ENCODE data around the gene CCDC167. TPM values are rescaled to one million over a fixed set of nuclear protein-coding genes. Genes with fewer than 3 reads are reported as not detected.
A peak's percentile ranks its signal among the peaks of the same experiment; 100 is the strongest.

Gene CCDC167
- total and polyA plus RNA-seq, 10 of the 15 experiments (the other 5 are each of a cell fraction or from before 2014, with no cell fraction given), result 74.9 to 380 (median 137) TPM

GRCh38 chr6:37525460-37526357 lies 26.0 kb upstream of the CCDC167 start:
- DNase-seq (ENCODE audit: low read depth, low spot score), result no peak
- ChIA-PET CTCF (interaction anchor here (0.7 to 6.5 kb wide), 4 partner anchors 10 to 133 kb away, joined by 3 to 29 read pairs (median 6); no protein-coding TSS in a partner anchor), SMC1A (ENCODE audit: uncharacterized antibody, unreplicated experiment) (interaction anchor here (0.6 to 2.4 kb wide), 5 partner anchors 9 to 46 kb away, joined by 3 to 8 read pairs (median 5); no protein-coding TSS in a partner anchor), RAD21 (ENCODE audit: unreplicated experiment) (interaction anchor here (0.7 to 1.7 kb wide), 3 partner anchors 9 to 40 kb away, joined by 3 to 4 read pairs (median 4); no protein-coding TSS in a partner anchor), POLR2A (interaction anchor here (1.0 to 2.0 kb wide), 2 partner anchors 9 to 34 kb away, joined by 6 read pairs; no protein-coding TSS in a partner anchor)
- no TSS peak for BruUV-seq (replicated peaks)
- Histone ChIP-seq H2AFZ (ENCODE audit: control insufficient read depth, low read depth, low read length) (no peak overlapping the region), H3K9ac (ENCODE audit: control insufficient read depth, insufficient read depth, low read length) (no peak overlapping the region), H3K79me2 (ENCODE audit: control insufficient read depth, insufficient read depth, low read length) (no peaks in the 10 kb centered on the region), H3K9me3 (replicated peaks; ENCODE audit: control insufficient read depth, insufficient read depth, low read length) (no peaks in the 10 kb centered on the region), H3K4me3 (no peak overlapping the region), H3K4me1 (ENCODE audit: control insufficient read depth, insufficient read depth, low read length) (peaks cover 15% of the 10 kb centered on the region), H4K20me1 (ENCODE audit: control insufficient read depth, insufficient read depth) (no peaks in the 10 kb centered on the region), H3K27me3 (replicated peaks in 1 of 2; ENCODE audit: control insufficient read depth in 2 of 2, insufficient read depth in 2 of 2, low read length in 1 of 2) (no peaks in the 10 kb centered on the region), H3K4me2 (ENCODE audit: control insufficient read depth, insufficient read depth) (no peak overlapping the region), H3K36me3 (ENCODE audit: control insufficient read depth in 2 of 2, insufficient read depth in 2 of 2, low read length in 1 of 2) (no peaks in the 10 kb centered on the region), H3K27ac (ENCODE audit: control insufficient read depth, insufficient read depth) (no peak overlapping the region)
- intact Hi-C loops (cut with micrococcal nuclease; ENCODE audit: unreplicated experiment) (no loop called here), in situ Hi-C loops (cut with MboI) (no loop called here)
- TF ChIP-seq REST (IDR thresholded peaks at IDR 0.05; ENCODE audit: low read depth, low read length), result peak; percentile 94
- TF ChIP-seq SMAD1 (IDR thresholded peaks at IDR 0.05; ENCODE audit: low read depth, partially characterized antibody), result no peak
- 72% methylated on average over 11 of the region's 12 CpGs for WGBS (ENCODE audit: insufficient coverage, insufficient replicate concordance, low lambda C conversion rate, missing lambda C conversion rate)
- ATAC-seq, result peak; percentile 32; the same call in 2 of the 3 replicates
- no peak for FAIRE-seq
